ENCODE data around the gene PTPRM.

- no peak for TF ChIP-seq CTCF (IDR thresholded peaks at IDR 0.05)
- no peak for TF ChIP-seq EZH2phosphoT487 (IDR thresholded peaks at IDR 0.05)
These were observed 829.9 kb downstream of the PTPRM start for GRCh38 chr18:8397034-8397433.

All from neural progenitor cell (in vitro differentiated cells).